ENCODE measurements around the gene SHROOM2. TPM values are rescaled to one million over a fixed set of nuclear protein-coding genes. Genes with fewer than 3 reads are reported as not detected.

Gene SHROOM2
- total RNA-seq, 5 donors from 2014 or later (not counting 1 experiment from before 2014, with no cell fraction given) = 0.03 to 0.06 TPM; not detected in 3

- Mint-ChIP-seq H3K9me3 (no peaks in the 10 kb centered on the region), H3K4me1 (peaks cover 8 to 19% (median 14%) of the 10 kb centered on the region in 3 donors), H3K4me3 (no peak overlapping the region), H3K27ac (no peak overlapping the region), H3K36me3 (no peaks in the 10 kb centered on the region), H3K27me3 (peaks cover 9 to 15% of the 10 kb centered on the region in 2 donors)
- no CpG with 5 or more reads among the region's 9 CpGs for WGBS (ENCODE audit: insufficient coverage)
- ChIA-PET POLR2A (interaction anchor here in 1 of 2 donors (0.6 kb wide), 1 partner anchor 24 kb away, joined by 3 read pairs; no protein-coding TSS in a partner anchor), CTCF (interaction anchor here (0.6 to 0.7 kb wide), 2 partner anchors 9 to 1510 kb away, joined by 3 read pairs; no protein-coding TSS in a partner anchor)
- Histone ChIP-seq H3K9me3 (no peaks in the 10 kb centered on the region), H3K4me3 (ENCODE audit: control insufficient read depth in 1 of 2, extremely low read depth in 1 of 2, low read length in 1 of 2) (no peak overlapping the region), H3K36me3 (ENCODE audit: control insufficient read depth in 2 of 2, extremely low read depth in 1 of 2, insufficient read depth in 1 of 2, low read length in 1 of 2) (no peaks in the 10 kb centered on the region), H3K27ac (ENCODE audit: low read length) (no peak overlapping the region), H3K27me3 (replicated peaks in 1 of 2; ENCODE audit: control insufficient read depth in 2 of 2, extremely low read depth in 1 of 2, insufficient read depth in 2 of 2, low read length in 1 of 2) (peaks cover 0 to 12% of the 10 kb centered on the region in 2 experiments), H3K4me1 (ENCODE audit: control insufficient read depth in 1 of 2, extremely low read depth in 1 of 2, insufficient read depth in 2 of 2, low read length in 2 of 2) (peaks cover 0 to 14% of the 10 kb centered on the region in 2 experiments)
- ATAC-seq (replicated peaks in 1 of 4) = peak in 3 of 4 experiments; percentile 36 to 69 (median 40)
- DNase-seq = peak in 29 of 35 experiments; percentile 2 to 58 (median 21)
Observed at GRCh38 chrX:9873952-9874351, 87.7 kb downstream of the SHROOM2 start.

DNA sequence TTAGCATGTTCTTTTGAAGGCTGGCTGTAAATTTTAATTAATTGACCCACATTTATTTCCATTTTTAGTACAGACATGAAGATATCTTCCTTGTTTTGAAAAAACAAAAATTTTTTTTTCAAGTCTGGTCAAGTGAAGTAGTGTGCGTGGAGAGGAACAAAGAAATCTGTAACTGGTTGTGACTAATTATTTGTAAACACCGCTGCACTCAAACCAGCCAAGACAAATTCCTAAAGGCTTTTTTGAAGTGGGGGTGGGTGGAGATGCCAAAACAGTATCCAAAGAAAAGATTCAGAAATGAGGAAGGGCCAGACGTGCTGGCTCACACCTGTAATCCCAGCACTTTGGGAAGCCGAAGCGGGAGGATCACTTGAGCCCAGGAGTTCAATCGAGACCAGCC lies 88.3 kb downstream of the SHROOM2 start:
- H3K4me3 ChIP-seq (ENCODE audit: control insufficient read depth in 1 of 2, extremely low read depth in 1 of 2, low read length in 1 of 2) = no peak overlapping the region
- ATAC-seq (replicated peaks in 1 of 4) (no peak), DNase-seq (no peak)
- H3K27ac Mint-ChIP-seq = no peak overlapping the region
- ChIA-PET POLR2A (interaction anchor here in 1 of 2 donors (0.6 kb wide), 1 partner anchor 24 kb away, joined by 3 read pairs; no protein-coding TSS in a partner anchor), CTCF (interaction anchor here (0.6 to 0.7 kb wide), 2 partner anchors 9 to 1942 kb away, joined by 3 read pairs; no protein-coding TSS in a partner anchor)
- no peaks in the 10 kb centered on the region for H3K9me3 ChIP-seq
- WGBS (ENCODE audit: insufficient coverage) = no CpG with 5 or more reads among the region's 6 CpGs
- H3K4me3 Mint-ChIP-seq = no peak overlapping the region
- peaks cover 0 to 14% of the 10 kb centered on the region in 2 experiments for H3K4me1 ChIP-seq (ENCODE audit: control insufficient read depth in 1 of 2, extremely low read depth in 1 of 2, insufficient read depth in 2 of 2, low read length in 2 of 2)
- H3K9me3 Mint-ChIP-seq = no peaks in the 10 kb centered on the region
- H3K4me1 Mint-ChIP-seq = peaks cover 8 to 19% (median 14%) of the 10 kb centered on the region in 3 donors
- no peaks in the 10 kb centered on the region for H3K36me3 ChIP-seq (ENCODE audit: control insufficient read depth in 2 of 2, extremely low read depth in 1 of 2, insufficient read depth in 1 of 2, low read length in 1 of 2)
- peaks cover 0 to 12% of the 10 kb centered on the region in 2 experiments for H3K27me3 ChIP-seq (replicated peaks in 1 of 2; ENCODE audit: control insufficient read depth in 2 of 2, extremely low read depth in 1 of 2, insufficient read depth in 2 of 2, low read length in 1 of 2)
- no peaks in the 10 kb centered on the region for H3K36me3 Mint-ChIP-seq
- no peak overlapping the region for H3K27ac ChIP-seq (ENCODE audit: low read length)
- H3K27me3 Mint-ChIP-seq = peaks cover 9 to 12% of the 10 kb centered on the region in 2 donors

- no peak overlapping the region for H3K27ac ChIP-seq (ENCODE audit: low read length)
- H3K27me3 ChIP-seq (replicated peaks in 1 of 2; ENCODE audit: control insufficient read depth in 2 of 2, extremely low read depth in 1 of 2, insufficient read depth in 2 of 2, low read length in 1 of 2) = peaks cover 0 to 12% of the 10 kb centered on the region in 2 experiments
- H3K4me3 Mint-ChIP-seq = peak overlapping the region in 1 of 3 donors; percentile 6
- no peak for ATAC-seq (replicated peaks in 1 of 4)
- DNase-seq = no peak
- peaks cover 0 to 14% of the 10 kb centered on the region in 2 experiments for H3K4me1 ChIP-seq (ENCODE audit: control insufficient read depth in 1 of 2, extremely low read depth in 1 of 2, insufficient read depth in 2 of 2, low read length in 2 of 2)
- H3K9me3 ChIP-seq = no peaks in the 10 kb centered on the region
- WGBS (ENCODE audit: insufficient coverage) = no CpG with 5 or more reads among the region's 3 CpGs
- ChIA-PET POLR2A (no interaction called here), CTCF (no interaction called here)
- H3K36me3 Mint-ChIP-seq = no peaks in the 10 kb centered on the region
- H3K27me3 Mint-ChIP-seq = peaks cover 9 to 13% of the 10 kb centered on the region in 2 donors
- no peak overlapping the region for H3K27ac Mint-ChIP-seq
- H3K4me1 Mint-ChIP-seq = peaks cover 8 to 19% (median 14%) of the 10 kb centered on the region in 3 donors
- H3K9me3 Mint-ChIP-seq = no peaks in the 10 kb centered on the region
- H3K4me3 ChIP-seq (ENCODE audit: control insufficient read depth in 1 of 2, extremely low read depth in 1 of 2, low read length in 1 of 2) = no peak overlapping the region
- no peaks in the 10 kb centered on the region for H3K36me3 ChIP-seq (ENCODE audit: control insufficient read depth in 2 of 2, extremely low read depth in 1 of 2, insufficient read depth in 1 of 2, low read length in 1 of 2)
Observed at GRCh38 chrX:9875801-9876200, 89.6 kb downstream of the SHROOM2 start.

- Histone ChIP-seq H3K27ac (ENCODE audit: low read length) (no peak overlapping the region), H3K4me3 (ENCODE audit: control insufficient read depth in 1 of 2, extremely low read depth in 1 of 2, low read length in 1 of 2) (no peak overlapping the region), H3K4me1 (ENCODE audit: control insufficient read depth in 1 of 2, extremely low read depth in 1 of 2, insufficient read depth in 2 of 2, low read length in 2 of 2) (peaks cover 0 to 14% of the 10 kb centered on the region in 2 experiments), H3K36me3 (ENCODE audit: control insufficient read depth in 2 of 2, extremely low read depth in 1 of 2, insufficient read depth in 1 of 2, low read length in 1 of 2) (no peaks in the 10 kb centered on the region), H3K9me3 (no peaks in the 10 kb centered on the region), H3K27me3 (replicated peaks in 1 of 2; ENCODE audit: control insufficient read depth in 2 of 2, extremely low read depth in 1 of 2, insufficient read depth in 2 of 2, low read length in 1 of 2) (peaks cover 0 to 11% of the 10 kb centered on the region in 2 experiments)
- H3K27ac Mint-ChIP-seq = no peak overlapping the region
- peak in 1 of 35 experiments; percentile 6 for DNase-seq
- H3K4me1 Mint-ChIP-seq = peaks cover 8 to 19% (median 14%) of the 10 kb centered on the region in 3 donors
- WGBS (ENCODE audit: insufficient coverage) = no CpG with 5 or more reads among the region's 4 CpGs
- CTCF ChIA-PET = no interaction called here
- H3K9me3 Mint-ChIP-seq = no peaks in the 10 kb centered on the region
- H3K4me3 Mint-ChIP-seq = no peak overlapping the region
- POLR2A ChIA-PET = no interaction called here
- H3K36me3 Mint-ChIP-seq = no peaks in the 10 kb centered on the region
- ATAC-seq (replicated peaks in 1 of 4) = peak in 2 of 4 experiments; percentile 27 to 79
- peaks cover 9 to 15% of the 10 kb centered on the region in 2 donors for H3K27me3 Mint-ChIP-seq
Observed at GRCh38 chrX:9876201-9876600, 90.0 kb downstream of the SHROOM2 start.

GRCh38 chrX:9878146-9878820 lies 92.1 kb downstream of the SHROOM2 start:
- Mint-ChIP-seq H3K27me3 (peaks cover 9 to 15% of the 10 kb centered on the region in 2 donors), H3K9me3 (no peaks in the 10 kb centered on the region), H3K4me1 (peaks cover 8 to 19% (median 17%) of the 10 kb centered on the region in 3 donors), H3K4me3 (no peak overlapping the region), H3K36me3 (no peaks in the 10 kb centered on the region), H3K27ac (no peak overlapping the region)
- peaks cover 0 to 12% of the 10 kb centered on the region in 2 experiments for H3K27me3 ChIP-seq (replicated peaks in 1 of 2; ENCODE audit: control insufficient read depth in 2 of 2, extremely low read depth in 1 of 2, insufficient read depth in 2 of 2, low read length in 1 of 2)
- DNase-seq = no peak
- no peak overlapping the region for H3K27ac ChIP-seq (ENCODE audit: low read length)
- H3K4me3 ChIP-seq (ENCODE audit: control insufficient read depth in 1 of 2, extremely low read depth in 1 of 2, low read length in 1 of 2) = no peak overlapping the region
- H3K9me3 ChIP-seq = no peaks in the 10 kb centered on the region
- WGBS (ENCODE audit: insufficient coverage) = 67% methylated on average over 1 of the region's 12 CpGs
- ChIA-PET POLR2A (no interaction called here), CTCF (interaction anchor here in 1 of 2 donors (0.6 kb wide), 1 partner anchor 179 kb away, joined by 3 read pairs; no protein-coding TSS in a partner anchor)
- no peaks in the 10 kb centered on the region for H3K36me3 ChIP-seq (ENCODE audit: control insufficient read depth in 2 of 2, extremely low read depth in 1 of 2, insufficient read depth in 1 of 2, low read length in 1 of 2)
- no peak for ATAC-seq (replicated peaks in 1 of 4)
- H3K4me1 ChIP-seq (ENCODE audit: control insufficient read depth in 1 of 2, extremely low read depth in 1 of 2, insufficient read depth in 2 of 2, low read length in 2 of 2) = peaks cover 0 to 14% of the 10 kb centered on the region in 2 experiments

GRCh38 chrX:9880237-9880636 lies 94.0 kb downstream of the SHROOM2 start:
- ChIA-PET POLR2A (no interaction called here), CTCF (no interaction called here)
- DNase-seq = no peak
- H3K9me3 Mint-ChIP-seq = no peaks in the 10 kb centered on the region
- H3K4me1 Mint-ChIP-seq = peaks cover 6 to 27% (median 15%) of the 10 kb centered on the region in 3 donors
- no peak overlapping the region for H3K27ac ChIP-seq (ENCODE audit: low read length)
- no peak for ATAC-seq (replicated peaks in 1 of 4)
- no peaks in the 10 kb centered on the region for H3K36me3 Mint-ChIP-seq
- H3K36me3 ChIP-seq (ENCODE audit: control insufficient read depth in 2 of 2, extremely low read depth in 1 of 2, insufficient read depth in 1 of 2, low read length in 1 of 2) = no peaks in the 10 kb centered on the region
- peaks cover 7 to 18% of the 10 kb centered on the region in 2 donors for H3K27me3 Mint-ChIP-seq
- no peak overlapping the region for H3K4me3 ChIP-seq (ENCODE audit: control insufficient read depth in 1 of 2, extremely low read depth in 1 of 2, low read length in 1 of 2)
- peaks cover 0 to 14% of the 10 kb centered on the region in 2 experiments for H3K4me1 ChIP-seq (ENCODE audit: control insufficient read depth in 1 of 2, extremely low read depth in 1 of 2, insufficient read depth in 2 of 2, low read length in 2 of 2)
- H3K4me3 Mint-ChIP-seq = no peak overlapping the region
- H3K27me3 ChIP-seq (replicated peaks in 1 of 2; ENCODE audit: control insufficient read depth in 2 of 2, extremely low read depth in 1 of 2, insufficient read depth in 2 of 2, low read length in 1 of 2) = peaks cover 0 to 7% of the 10 kb centered on the region in 2 experiments
- WGBS (ENCODE audit: insufficient coverage) = 50% methylated on average over 1 of the region's 13 CpGs
- H3K9me3 ChIP-seq = no peaks in the 10 kb centered on the region
- H3K27ac Mint-ChIP-seq = no peak overlapping the region
